T-helper 17 cell (primary cell): ENCODE data around the gene CCT2. TPM values are rescaled to one million over a fixed set of nuclear protein-coding genes. Genes with fewer than 3 reads are reported as not detected.

Source experiments
- ATAC-seq: fragments of 150-1000 bp; cut with Tn5 transposase; 2 replicates; pipeline ENCODE4 v1.10.0; 2021; ENCODE audit warnings: mild to moderate bottlenecking, moderate library complexity
- DNase-seq, 3 donors: peaks; one replicate each; pipeline versions ENCODE4 v3.0.0 to v3.0.0-alpha.2; 2020 to 2021
- H3K9me3 ChIP-seq: one replicate; pipeline ENCODE4 v1.7.0; 2013; ENCODE audit warnings: low read length, mild to moderate bottlenecking; ENCODE audit not compliant: control insufficient read depth, poor library complexity, severe bottlenecking
- H3K27ac Mint-ChIP-seq: one replicate; pipeline ENCODE4 v1.8.0; 2022; ENCODE audit warnings: mild to moderate bottlenecking, moderate library complexity, mixed read lengths
- H3K27me3 Mint-ChIP-seq: one replicate; pipeline ENCODE4 v1.8.0; 2022; ENCODE audit warnings: mixed read lengths
- H3K36me3 Mint-ChIP-seq: one replicate; pipeline ENCODE4 v1.8.0; 2022; ENCODE audit warnings: low read depth, mixed read lengths
- H3K4me1 Mint-ChIP-seq: one replicate; pipeline ENCODE4 v1.8.0; 2022; ENCODE audit warnings: mild to moderate bottlenecking, mixed read lengths
- H3K4me3 Mint-ChIP-seq: one replicate; pipeline ENCODE4 v1.8.0; 2022; ENCODE audit warnings: mild to moderate bottlenecking, moderate library complexity, mixed read lengths
- total RNA-seq, 4 donors: library from RNA in 2 of 4; stranded (reverse) in 2 of 4; gene quantifications; one replicate each; pipeline ENCODE4 v1.2.3 and lab custom pipeline; 2022 to 2026

Gene CCT2
- total RNA-seq, 2 donors from 2014 or later, result 197 to 229 TPM

GRCh38 chr12:69627501-69627900 is 42.2 kb downstream of the CCT2 start:
- Mint-ChIP-seq H3K27me3 (peaks cover 38% of the 10 kb centered on the region), H3K4me1 (no peaks in the 10 kb centered on the region), H3K36me3 (no peaks in the 10 kb centered on the region), H3K27ac (no peak overlapping the region), H3K4me3 (no peak overlapping the region)
- DNase-seq (no peak), ATAC-seq (no peak)
- H3K9me3 ChIP-seq, result no peaks in the 10 kb centered on the region

- no peaks in the 10 kb centered on the region for H3K36me3 Mint-ChIP-seq
- H3K4me1 Mint-ChIP-seq, result no peaks in the 10 kb centered on the region
- H3K27ac Mint-ChIP-seq, result no peak overlapping the region
- ATAC-seq (no peak), DNase-seq (no peak)
- no peak overlapping the region for H3K4me3 Mint-ChIP-seq
- peaks cover 31% of the 10 kb centered on the region for H3K27me3 Mint-ChIP-seq
- no peaks in the 10 kb centered on the region for H3K9me3 ChIP-seq
Measured at GRCh38 chr12:69630191-69630590, 44.9 kb downstream of the CCT2 start.

GRCh38 chr12:69633061-69633460 is 47.8 kb downstream of the CCT2 start:
- Mint-ChIP-seq H3K36me3 (no peaks in the 10 kb centered on the region), H3K4me1 (no peaks in the 10 kb centered on the region), H3K4me3 (no peak overlapping the region), H3K27ac (no peak overlapping the region), H3K27me3 (peaks cover 8% of the 10 kb centered on the region)
- DNase-seq (no peak), ATAC-seq (no peak)
- no peaks in the 10 kb centered on the region for H3K9me3 ChIP-seq

- ATAC-seq (peak; percentile 87), DNase-seq (peak; percentile 37 to 50 (median 38))
- Mint-ChIP-seq H3K27ac (no peak overlapping the region), H3K4me3 (no peak overlapping the region), H3K27me3 (no peaks in the 10 kb centered on the region), H3K4me1 (peaks cover 2% of the 10 kb centered on the region), H3K36me3 (no peaks in the 10 kb centered on the region)
- H3K9me3 ChIP-seq, result no peaks in the 10 kb centered on the region
Measured at GRCh38 chr12:69639400-69640016, 54.2 kb downstream of the CCT2 start.

- Mint-ChIP-seq H3K4me1 (peaks cover 2% of the 10 kb centered on the region), H3K27ac (no peak overlapping the region), H3K27me3 (peaks cover 3% of the 10 kb centered on the region), H3K4me3 (no peak overlapping the region), H3K36me3 (no peaks in the 10 kb centered on the region)
- DNase-seq (no peak), ATAC-seq (no peak)
- H3K9me3 ChIP-seq, result no peaks in the 10 kb centered on the region
Measured at GRCh38 chr12:69641546-69641945, 56.3 kb downstream of the CCT2 start.

GRCh38 chr12:69642531-69642930 is 57.3 kb downstream of the CCT2 start:
- no peak for DNase-seq
- ATAC-seq, result no peak
- peaks cover 2% of the 10 kb centered on the region for H3K4me1 Mint-ChIP-seq
- peaks cover 10% of the 10 kb centered on the region for H3K27me3 Mint-ChIP-seq
- H3K27ac Mint-ChIP-seq, result no peak overlapping the region
- H3K4me3 Mint-ChIP-seq, result no peak overlapping the region
- no peaks in the 10 kb centered on the region for H3K36me3 Mint-ChIP-seq
- H3K9me3 ChIP-seq, result no peaks in the 10 kb centered on the region

- Mint-ChIP-seq H3K4me3 (no peak overlapping the region), H3K27ac (no peak overlapping the region), H3K27me3 (peaks cover 24% of the 10 kb centered on the region), H3K4me1 (peaks cover 1% of the 10 kb centered on the region), H3K36me3 (no peaks in the 10 kb centered on the region)
- H3K9me3 ChIP-seq, result no peaks in the 10 kb centered on the region
- DNase-seq (no peak), ATAC-seq (no peak)
Measured at GRCh38 chr12:69644511-69644910, 59.3 kb downstream of the CCT2 start.

GRCh38 chr12:69645031-69645430 is 59.8 kb downstream of the CCT2 start:
- no peak overlapping the region for H3K27ac Mint-ChIP-seq
- no peak for ATAC-seq
- H3K4me1 Mint-ChIP-seq, result no peaks in the 10 kb centered on the region
- peaks cover 29% of the 10 kb centered on the region for H3K27me3 Mint-ChIP-seq
- H3K36me3 Mint-ChIP-seq, result no peaks in the 10 kb centered on the region
- H3K9me3 ChIP-seq, result no peaks in the 10 kb centered on the region
- H3K4me3 Mint-ChIP-seq, result no peak overlapping the region
- no peak for DNase-seq

GRCh38 chr12:69647178-69647577 is 61.9 kb downstream of the CCT2 start:
- H3K27me3 Mint-ChIP-seq, result peaks cover 40% of the 10 kb centered on the region
- H3K36me3 Mint-ChIP-seq, result peaks cover 3% of the 10 kb centered on the region
- ATAC-seq (no peak), DNase-seq (no peak)
- H3K4me3 Mint-ChIP-seq, result no peak overlapping the region
- no peak overlapping the region for H3K27ac Mint-ChIP-seq
- H3K4me1 Mint-ChIP-seq, result no peaks in the 10 kb centered on the region
- H3K9me3 ChIP-seq, result no peaks in the 10 kb centered on the region

GRCh38 chr12:69648476-69648875 is 63.2 kb downstream of the CCT2 start:
- no peaks in the 10 kb centered on the region for H3K9me3 ChIP-seq
- DNase-seq (no peak), ATAC-seq (no peak)
- peaks cover 49% of the 10 kb centered on the region for H3K27me3 Mint-ChIP-seq
- H3K27ac Mint-ChIP-seq, result no peak overlapping the region
- peaks cover 3% of the 10 kb centered on the region for H3K36me3 Mint-ChIP-seq
- no peaks in the 10 kb centered on the region for H3K4me1 Mint-ChIP-seq
- H3K4me3 Mint-ChIP-seq, result no peak overlapping the region

GRCh38 chr12:69649529-69649928 is 64.3 kb downstream of the CCT2 start:
- ATAC-seq, result no peak
- no peaks in the 10 kb centered on the region for H3K4me1 Mint-ChIP-seq
- no peak overlapping the region for H3K4me3 Mint-ChIP-seq
- peaks cover 3% of the 10 kb centered on the region for H3K36me3 Mint-ChIP-seq
- H3K27ac Mint-ChIP-seq, result no peak overlapping the region
- H3K27me3 Mint-ChIP-seq, result peaks cover 49% of the 10 kb centered on the region
- H3K9me3 ChIP-seq, result no peaks in the 10 kb centered on the region
- no peak for DNase-seq

Other genes with a start within 250 kb of the CCT2 start
- 100 to 1,000 TPM in 1 of 2 donors, 10 to 100 TPM in 1; 66.3 to 134 TPM for gene LYZ, start 237.1 kb upstream of the CCT2 start, total RNA-seq
- gene YEATS4, start 225.7 kb upstream of the CCT2 start, total RNA-seq, result 10 to 100 TPM; 34.0 to 36.7 TPM
- 10 to 100 TPM; 26.8 to 27.9 TPM for gene FRS2, start 115.1 kb upstream of the CCT2 start, total RNA-seq
- not detected for gene LRRC10, start 25.4 kb downstream of the CCT2 start, total RNA-seq
- under 1 TPM in 1 of 2 donors, not detected in 1; 0.44 TPM for gene BEST3, start 113.8 kb downstream of the CCT2 start, total RNA-seq
- gene RAB3IP, start 153.4 kb downstream of the CCT2 start, total RNA-seq, result 10 to 100 TPM; 26.6 TPM
- gene MYRFL, start 239.8 kb downstream of the CCT2 start, total RNA-seq, result not detected